MCF 10A (cell line): Measurements from ENCODE around the gene SERTAD1. TPM values are rescaled to one million over a fixed set of nuclear protein-coding genes. Genes with fewer than 3 reads are reported as not detected.
"Not testable (repeated sequence)": the region's sequence is repeated elsewhere in the genome, so short reads cannot be mapped to it uniquely, and the experiment has no call there.

Experiments used
- BruUV-seq: library from RNA; stranded (reverse); fragments of 400-500 nt; replicated peaks from 2 replicates; lab custom pipeline; 2021; lab: Mats Ljungman, UMichigan
- CTCF ChIA-PET: fragments of 300-600 bp; sonication (Branson Sonifier 250); formaldehyde crosslinking; extraction: SDS; loops from one replicate; lab custom pipeline; 2021; ENCODE audit warnings: antibody characterized with exemption, inconsistent platforms; lab: Yijun Ruan, JAX
- POLR2A ChIA-PET: fragments of 300-600, 350-650 bp; sonication (Branson Sonifier 250); formaldehyde crosslinking; extraction: SDS; loops from one replicate; lab custom pipeline; 2020; ENCODE audit warnings: antibody characterized with exemption, inconsistent platforms; lab: Yijun Ruan, JAX
- DNase-seq: peaks from one replicate; pipeline ENCODE4 v3.0.0-alpha.2; 2018; ENCODE audit not compliant: unreplicated experiment
- H3K27ac Mint-ChIP-seq: one replicate; pipeline ENCODE4 v1.8.0; 2022; ENCODE audit warnings: mild to moderate bottlenecking, low read depth, mixed read lengths; ENCODE audit not compliant: unreplicated experiment
- H3K27me3 Mint-ChIP-seq: one replicate; pipeline ENCODE4 v1.8.0; 2022; ENCODE audit warnings: mixed read lengths; ENCODE audit not compliant: insufficient read depth, unreplicated experiment
- H3K36me3 Mint-ChIP-seq: one replicate; pipeline ENCODE4 v1.8.0; 2022; ENCODE audit warnings: mild to moderate bottlenecking, moderate library complexity, mixed read lengths; ENCODE audit not compliant: insufficient read depth, unreplicated experiment
- H3K4me1 Mint-ChIP-seq: one replicate; pipeline ENCODE4 v1.8.0; 2022; ENCODE audit warnings: mixed read lengths; ENCODE audit not compliant: insufficient read depth, unreplicated experiment
- H3K4me3 Mint-ChIP-seq: one replicate; pipeline ENCODE4 v1.8.0; 2022; ENCODE audit warnings: mild to moderate bottlenecking, moderate library complexity, mixed read lengths; ENCODE audit not compliant: unreplicated experiment
- H3K9me3 Mint-ChIP-seq: one replicate; pipeline ENCODE4 v1.8.0; 2022; ENCODE audit warnings: mixed read lengths; ENCODE audit not compliant: unreplicated experiment
- CTCF ChIP-seq: fragments of 200-600 bp; IDR thresholded peaks from one replicate; pipeline ENCODE4 v1.8.0; 2022; ENCODE audit warnings: antibody characterized with exemption, mild to moderate bottlenecking; ENCODE audit not compliant: unreplicated experiment
- intact Hi-C: fragments of 100-400 bp; cut with micrococcal nuclease; formaldehyde crosslinking; loops from 2 replicates; pipeline ENCODE4 v1.14.1; 2022
- total RNA-seq: library from RNA; stranded (reverse); gene quantifications from 2 replicates; pipeline ENCODE4 v1.2.3, GENCODE V29; 2022

SERTAD1 gene
- total RNA-seq, 1 experiment from 2014 or later, result 17.9 TPM

DNA sequence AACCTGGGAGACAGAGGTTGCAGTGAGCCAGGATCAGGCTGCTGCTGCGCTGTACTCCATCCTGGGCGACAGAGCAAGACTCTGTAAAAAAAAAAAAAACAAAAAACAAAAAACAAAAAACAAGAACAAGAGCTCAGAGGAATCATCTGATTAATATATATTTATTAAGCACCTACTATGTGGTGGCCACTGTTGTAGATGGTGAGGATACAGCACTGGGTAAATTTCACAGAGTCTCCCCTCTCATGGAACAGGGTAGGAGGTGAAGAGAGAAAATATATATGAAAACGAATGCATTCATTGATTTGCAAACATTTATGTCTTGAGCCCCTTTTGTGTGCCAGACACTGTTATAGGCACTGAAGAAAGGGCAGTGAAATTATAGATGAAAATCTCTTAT, 5.9 kb upstream of the SERTAD1 start:
- ChIA-PET POLR2A (interaction anchor here (3.6 kb wide), 1 partner anchor 11 kb away, joined by 26 read pairs; no protein-coding TSS in a partner anchor), CTCF (no interaction called here)
- Mint-ChIP-seq H3K4me1 (peaks cover 11% of the 10 kb centered on the region), H3K9me3 (no peaks in the 10 kb centered on the region), H3K27ac (no peak overlapping the region), H3K27me3 (no peaks in the 10 kb centered on the region), H3K4me3 (no peak overlapping the region), H3K36me3 (no peaks in the 10 kb centered on the region)
- TF ChIP-seq CTCF, result no peak
- no peak for DNase-seq
- intact Hi-C loops, result no loop called here
- BruUV-seq, result no TSS peak

DNA sequence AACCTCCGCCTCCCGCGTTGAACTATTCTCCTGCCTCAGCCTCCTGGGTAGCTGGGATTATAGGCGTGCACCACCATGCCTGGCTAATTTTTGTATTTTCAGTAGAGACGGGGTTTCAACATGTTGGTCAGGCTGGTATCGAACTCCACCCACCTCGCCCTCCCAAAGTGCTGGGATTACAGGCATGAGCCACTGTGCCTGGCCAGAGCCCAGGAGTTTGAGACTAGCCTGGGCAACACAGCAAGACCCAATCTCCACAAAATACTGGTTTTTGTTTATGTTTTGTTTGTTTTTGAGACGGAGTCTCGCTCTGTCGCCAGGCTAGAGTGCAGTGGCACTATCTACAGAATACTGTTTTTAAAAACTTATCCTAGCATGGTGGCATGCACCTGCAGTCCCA, 4.5 kb upstream of the SERTAD1 start:
- ChIA-PET CTCF (interaction anchor here (0.6 to 1.7 kb wide), 3 partner anchors 9 to 22 kb away, joined by 3 read pairs; no protein-coding TSS in a partner anchor), POLR2A (interaction anchor here (0.7 kb wide), 1 partner anchor 58 kb away, joined by 3 read pairs; no protein-coding TSS in a partner anchor)
- H3K27me3 Mint-ChIP-seq, DNase-seq, H3K4me3 Mint-ChIP-seq, BruUV-seq, H3K9me3 Mint-ChIP-seq, H3K36me3 Mint-ChIP-seq, intact Hi-C loops, H3K27ac Mint-ChIP-seq: not testable (repeated sequence)
- peaks cover 11% of the 10 kb centered on the region for H3K4me1 Mint-ChIP-seq

- H3K36me3 Mint-ChIP-seq, H3K4me1 Mint-ChIP-seq, H3K4me3 Mint-ChIP-seq, intact Hi-C loops, DNase-seq, BruUV-seq, H3K27ac Mint-ChIP-seq, H3K9me3 Mint-ChIP-seq, H3K27me3 Mint-ChIP-seq: not testable (repeated sequence)
- ChIA-PET CTCF (interaction anchor here (1.3 kb wide), 1 partner anchor 15 kb away, joined by 3 read pairs; no protein-coding TSS in a partner anchor), POLR2A (interaction anchor here (1.0 to 3.3 kb wide), 3 partner anchors 13 to 287 kb away, joined by 4 to 124 read pairs (median 39); partner anchors contain the start of gene SERTAD3)
These were observed 2.4 kb upstream of the SERTAD1 start for GRCh38 chr19:40428197-40428596.

GRCh38 chr19:40424637-40425449, 949 bp downstream of the SERTAD1 start:
- peak; percentile 16 for DNase-seq
- Mint-ChIP-seq H3K36me3 (peaks cover 22% of the 10 kb centered on the region), H3K27me3 (no peaks in the 10 kb centered on the region), H3K4me1 (no peaks in the 10 kb centered on the region), H3K4me3 (peak overlapping the region; percentile 95), H3K9me3 (no peaks in the 10 kb centered on the region), H3K27ac (peak overlapping the region; percentile 97)
- TF ChIP-seq CTCF, result no peak
- no TSS peak for BruUV-seq
- CTCF ChIA-PET, result interaction anchor here (0.6 to 1.1 kb wide), 5 partner anchors 11 to 140 kb away, joined by 3 to 6 read pairs (median 4); no protein-coding TSS in a partner anchor
- intact Hi-C loops, result no loop called here
- POLR2A ChIA-PET, result interaction anchor here (0.7 to 5.5 kb wide), 13 partner anchors 9 to 984 kb away, joined by 3 to 125 read pairs (median 5); partner anchors contain the start of genes BLVRB, C19orf47, COQ8B and ITPKC

DNA sequence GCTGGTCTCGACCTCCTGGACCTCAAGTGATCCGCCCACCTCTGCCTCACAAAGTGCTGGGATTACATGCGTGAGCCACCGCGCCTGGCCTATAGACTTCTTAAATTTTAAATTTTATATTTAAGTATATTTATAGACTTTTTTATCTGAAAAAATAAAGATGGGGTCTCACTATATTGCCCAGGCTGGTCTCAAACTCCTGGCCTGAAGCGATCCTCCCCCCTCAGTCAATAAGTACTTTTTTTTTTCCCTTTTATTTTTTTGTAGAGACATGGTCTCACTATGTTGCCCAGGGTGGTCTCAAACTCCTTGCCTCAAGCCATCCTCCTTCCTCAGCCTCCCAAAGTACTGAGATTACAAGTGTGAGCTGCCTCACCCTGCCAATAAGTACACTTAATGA, 1.9 kb downstream of the SERTAD1 start:
- H3K4me1 Mint-ChIP-seq, result no peaks in the 10 kb centered on the region
- H3K27ac Mint-ChIP-seq, result peak overlapping the region; percentile 97
- intact Hi-C loops, result no loop called here
- ChIA-PET POLR2A (interaction anchor here (1.0 to 5.5 kb wide), 14 partner anchors 10 to 985 kb away, joined by 3 to 125 read pairs (median 5); partner anchors contain the start of genes BLVRB, C19orf47, COQ8B and ITPKC), CTCF (interaction anchor here (0.8 to 1.3 kb wide), 4 partner anchors 19 to 186 kb away, joined by 3 to 4 read pairs (median 4); no protein-coding TSS in a partner anchor)
- no peaks in the 10 kb centered on the region for H3K9me3 Mint-ChIP-seq
- TF ChIP-seq CTCF, result no peak
- no peak for DNase-seq
- no TSS peak for BruUV-seq
- peak overlapping the region; percentile 95 for H3K4me3 Mint-ChIP-seq
- peaks cover 22% of the 10 kb centered on the region for H3K36me3 Mint-ChIP-seq
- no peaks in the 10 kb centered on the region for H3K27me3 Mint-ChIP-seq
